Epithelial cell of esophagus (primary cell): ENCODE data around the gene SLC39A11.
A peak's percentile ranks its signal among the peaks of the same experiment; 100 is the strongest.

Experiments used
- DNase-seq: peaks from one replicate; pipeline ENCODE4 v3.0.0; 2010; ENCODE audit warnings: low read depth
- H3K4me3 ChIP-seq: 2 replicates; pipeline ENCODE4 v1.5.1; 2011; ENCODE audit warnings: mild to moderate bottlenecking, low read length, control low read depth
- CTCF ChIP-seq: IDR thresholded peaks from 2 replicates; pipeline ENCODE4 v1.5.1; 2011; ENCODE audit warnings: low read depth, mild to moderate bottlenecking, low read length, control low read depth, inconsistent platforms; ENCODE audit not compliant: insufficient read depth; ENCODE audit errors: missing control alignments

Gene SLC39A11

GRCh38 chr17:72735048-72735447, 357.4 kb downstream of the SLC39A11 start:
- DNase-seq = no peak
- no peak overlapping the region for H3K4me3 ChIP-seq
- no peak for TF ChIP-seq CTCF

- DNase-seq = no peak
- no peak for TF ChIP-seq CTCF
- no peak overlapping the region for H3K4me3 ChIP-seq
Observed at GRCh38 chr17:72734613-72735012, 357.9 kb downstream of the SLC39A11 start.

DNA sequence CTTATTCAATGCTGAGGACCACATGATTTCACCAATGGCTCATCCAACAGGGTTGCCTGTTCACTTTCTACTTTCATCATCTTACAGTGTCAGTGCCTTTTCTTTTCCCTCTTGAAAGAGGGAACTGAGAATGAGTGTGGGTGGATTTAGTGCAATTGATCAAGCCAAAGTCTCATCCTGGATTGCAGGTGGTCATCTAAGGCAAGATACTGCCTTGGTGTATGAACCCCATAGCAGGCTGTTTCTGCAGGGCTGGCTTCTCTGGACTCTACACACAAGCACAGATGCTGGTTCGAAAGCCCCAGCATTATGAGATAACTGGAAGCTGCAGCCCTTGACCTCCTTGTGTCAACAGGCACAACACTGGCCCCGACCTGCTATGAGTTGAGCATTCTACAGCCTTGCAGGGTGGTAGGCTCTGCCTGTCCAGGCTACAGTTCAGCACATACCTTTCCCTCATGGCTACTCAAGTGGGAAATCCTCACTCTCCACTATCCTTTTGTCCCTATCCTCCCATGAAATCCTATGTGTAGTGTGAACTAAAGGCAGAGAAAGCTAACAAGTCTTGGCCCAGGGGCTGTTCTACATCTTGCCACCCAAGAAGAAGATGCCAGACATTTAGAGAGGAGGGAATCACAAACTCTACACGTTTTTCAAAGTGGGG, 358.7 kb downstream of the SLC39A11 start:
- DNase-seq = no peak

DNA sequence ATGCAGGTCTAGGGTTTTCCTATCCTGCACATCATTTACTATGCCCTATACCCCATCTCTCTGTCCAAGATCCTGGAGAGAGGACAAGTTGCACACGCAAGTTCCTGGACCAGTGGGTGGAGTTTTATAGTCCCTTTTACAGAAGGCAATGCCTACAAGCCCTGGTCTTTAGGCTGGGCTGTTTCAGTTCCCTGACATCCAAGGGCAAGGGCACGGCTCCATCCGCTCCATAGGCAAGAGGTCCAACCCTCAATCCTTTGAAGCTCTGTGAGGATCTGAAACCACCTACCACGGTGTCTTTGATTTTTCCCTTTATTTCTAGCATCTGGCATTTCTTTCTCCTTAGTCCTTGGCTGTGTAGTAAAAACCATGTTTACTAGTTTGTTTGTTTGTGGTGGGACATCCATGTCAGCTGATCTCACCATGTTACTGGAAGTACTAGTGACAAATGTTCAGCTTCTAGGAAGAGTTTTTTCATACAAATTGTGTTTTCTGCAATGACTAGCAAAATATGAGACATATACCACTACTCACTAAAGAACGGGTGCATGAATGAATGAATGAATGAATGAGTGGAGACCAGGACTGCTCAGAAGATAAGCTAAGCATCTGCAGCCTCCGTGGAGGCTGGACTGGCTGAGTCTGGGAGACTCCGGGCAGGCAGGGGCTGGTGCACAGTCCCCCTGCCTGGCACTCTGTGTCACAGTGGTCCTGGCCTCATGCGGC, 359.4 kb downstream of the SLC39A11 start:
- TF ChIP-seq CTCF = no peak
- no peak for DNase-seq
- H3K4me3 ChIP-seq = no peak overlapping the region

More for the DNA sequence above, 358.7 kb downstream of the SLC39A11 start:
- H3K4me3 ChIP-seq = no peak overlapping the region
- TF ChIP-seq CTCF = no peak

- DNase-seq = no peak
- TF ChIP-seq CTCF = no peak
- no peak overlapping the region for H3K4me3 ChIP-seq
Observed at GRCh38 chr17:72730077-72730476, 362.4 kb downstream of the SLC39A11 start.

- DNase-seq = peak; percentile 25
- no peak overlapping the region for H3K4me3 ChIP-seq
- no peak for TF ChIP-seq CTCF
Observed at GRCh38 chr17:72726936-72727335, 365.6 kb downstream of the SLC39A11 start.

DNA sequence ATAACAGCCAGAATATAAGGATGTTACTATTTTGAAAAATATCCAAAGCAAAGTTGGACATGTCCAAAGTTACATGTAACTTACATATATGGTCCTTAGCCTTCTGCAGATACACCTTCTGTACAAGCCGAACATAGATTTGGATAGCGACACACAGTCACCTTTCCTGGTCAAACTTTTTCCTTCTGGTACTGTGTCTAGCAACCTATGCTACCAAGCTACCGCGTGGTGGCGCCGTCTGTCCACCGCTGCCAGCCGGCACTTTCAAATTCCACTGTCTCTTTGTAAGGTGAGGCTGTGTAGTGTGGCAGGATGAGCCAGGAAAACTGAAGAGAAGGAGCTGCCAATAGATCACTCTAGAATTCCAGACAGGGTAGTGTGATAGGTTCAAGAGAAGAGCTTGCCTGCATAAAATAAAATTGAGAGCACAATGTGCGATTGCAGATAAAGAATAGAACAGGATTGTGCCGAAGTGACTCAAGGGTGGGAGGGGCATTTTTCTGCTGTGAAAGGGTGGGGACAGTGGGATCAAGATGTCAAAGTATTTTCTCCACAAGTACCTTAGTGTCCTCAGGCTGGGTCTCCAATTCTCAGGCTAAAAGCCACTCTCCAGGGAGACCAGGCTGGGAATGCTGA, 366.9 kb downstream of the SLC39A11 start:
- peak; percentile 94 for TF ChIP-seq CTCF
- DNase-seq = peak; percentile 76
- no peak overlapping the region for H3K4me3 ChIP-seq
